Measurements from ENCODE around the gene GLP1R. TPM values are rescaled to one million over a fixed set of nuclear protein-coding genes. Genes with fewer than 3 reads are reported as not detected.

Gene GLP1R
- total and polyA plus RNA-seq, 2 of the 13 experiments (the other 11 are each of a cell fraction or from before 2014, with no cell fraction given) = not detected

- TF ChIP-seq SRSF9 (IDR thresholded peaks at IDR 0.05; ENCODE audit: borderline replicate concordance, insufficient read depth, low read depth, low read length, poor library complexity, severe bottlenecking) (no peak), STAT5B (CRISPR knock-in tag; IDR thresholded peaks at IDR 0.05) (no peak), ZNF276 (CRISPR knock-in tag; IDR thresholded peaks at IDR 0.05; ENCODE audit: low read depth) (no peak), ZBTB46 (CRISPR knock-in tag; IDR thresholded peaks at IDR 0.05; ENCODE audit: borderline replicate concordance) (no peak), SOX6 (IDR thresholded peaks at IDR 0.05) (no peak), SOX6 (CRISPR knock-in tag; IDR thresholded peaks at IDR 0.05) (no peak), PAF1 (CRISPR knock-in tag; IDR thresholded peaks at IDR 0.05) (no peak), SALL2 (CRISPR knock-in tag; IDR thresholded peaks at IDR 0.05) (no peak), PCBP2 (optimal IDR thresholded peaks at IDR 0.05; ENCODE audit: low read depth, low read length, poor library complexity, severe bottlenecking) (no peak), BRCA1 (CRISPR knock-in tag; IDR thresholded peaks at IDR 0.05) (no peak), HMG20B (CRISPR knock-in tag; conservative IDR thresholded peaks at IDR 0.05) (no peak), HIC2 (CRISPR knock-in tag; IDR thresholded peaks at IDR 0.05; ENCODE audit: low read depth) (no peak), ZFAT (CRISPR knock-in tag; conservative IDR thresholded peaks at IDR 0.05) (no peak)
Observed at GRCh38 chr6:39073471-39074355, 25.1 kb downstream of the GLP1R start (continued).
